RWPE2 (cell line): ENCODE results near the gene THUMPD1.
"Not testable (repeated sequence)": the region's sequence is repeated elsewhere in the genome, so short reads cannot be mapped to it uniquely, and the experiment has no call there.

ENCODE experiments used
- ATAC-seq: fragments of 200-7000 bp; cut with Tn5 transposase; 3 replicates; pipeline ENCODE4 v1.9.1; 2021; ENCODE audit warnings: low read depth
- DNase-seq: peaks from one replicate; pipeline ENCODE4 v3.0.0-alpha.2; 2020; ENCODE audit warnings: low spot score
- H3K27ac ChIP-seq: fragments of 450-650 bp; 2 replicates; pipeline ENCODE4 v1.5.1; 2017; ENCODE audit warnings: mild to moderate bottlenecking; ENCODE audit not compliant: poor library complexity, severe bottlenecking
- H3K27me3 ChIP-seq: fragments of 250-450 bp; sonication (Bioruptor Pico); 2 replicates; pipeline ENCODE4 v1.5.1; 2021; ENCODE audit warnings: mild to moderate bottlenecking, moderate library complexity; ENCODE audit not compliant: insufficient read depth, poor library complexity, severe bottlenecking
- H3K36me3 ChIP-seq: fragments of 250-450 bp; sonication (Bioruptor Pico); 2 replicates; pipeline ENCODE4 v1.5.1; 2020; ENCODE audit warnings: low read depth, mild to moderate bottlenecking, moderate library complexity
- H3K4me1 ChIP-seq: fragments of 250-450 bp; sonication (Bioruptor Pico); 2 replicates; pipeline ENCODE4 v1.5.1; 2021; ENCODE audit warnings: mild to moderate bottlenecking, moderate library complexity; ENCODE audit not compliant: insufficient read depth, poor library complexity, severe bottlenecking
- H3K4me3 ChIP-seq: fragments of 250-450 bp; sonication (Bioruptor Pico); 2 replicates; pipeline ENCODE4 v1.5.1; 2021; ENCODE audit warnings: mild to moderate bottlenecking, moderate library complexity; ENCODE audit not compliant: severe bottlenecking
- H3K9me3 ChIP-seq: fragments of 250-450 bp; sonication (Bioruptor Pico); 2 replicates; pipeline ENCODE4 v1.5.1; 2021; ENCODE audit warnings: mild to moderate bottlenecking, moderate library complexity; ENCODE audit not compliant: severe bottlenecking
- TF ChIP-seq, protein P1 (sequence below): fragments of 450-650 bp; IDR thresholded peaks from one replicate; pipeline ENCODE4 v1.5.1; 2017; ENCODE audit warnings: mild to moderate bottlenecking, moderate library complexity; ENCODE audit not compliant: poor library complexity, severe bottlenecking

THUMPD1 gene

DNA sequence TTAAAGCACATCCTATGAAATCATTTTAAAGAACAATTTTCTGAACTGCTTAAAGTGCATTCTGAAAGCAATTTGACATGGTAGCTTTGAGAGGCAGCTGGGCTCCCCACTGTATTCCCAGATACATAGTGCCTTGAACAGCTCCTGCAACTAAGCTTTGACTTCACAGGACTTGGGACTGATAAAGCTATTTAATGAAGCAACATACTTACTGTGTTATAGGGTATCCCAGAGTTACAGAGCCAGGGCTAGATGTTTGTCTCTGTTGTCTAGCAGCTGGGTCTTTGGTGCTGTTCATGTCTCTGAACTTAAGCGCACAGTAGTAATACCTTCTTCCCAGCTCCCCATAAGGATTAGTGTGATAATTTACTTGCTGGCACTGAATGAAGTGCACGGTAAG is 45.0 kb downstream of the THUMPD1 start:
- Histone ChIP-seq H3K27me3 (no peaks in the 10 kb centered on the region), H3K27ac (no peak overlapping the region), H3K4me1 (no peaks in the 10 kb centered on the region), H3K9me3 (no peaks in the 10 kb centered on the region), H3K36me3 (no peaks in the 10 kb centered on the region), H3K4me3 (no peak overlapping the region)
- ATAC-seq = no peak
- no peak for DNase-seq
- TF ChIP-seq, protein P1, sequence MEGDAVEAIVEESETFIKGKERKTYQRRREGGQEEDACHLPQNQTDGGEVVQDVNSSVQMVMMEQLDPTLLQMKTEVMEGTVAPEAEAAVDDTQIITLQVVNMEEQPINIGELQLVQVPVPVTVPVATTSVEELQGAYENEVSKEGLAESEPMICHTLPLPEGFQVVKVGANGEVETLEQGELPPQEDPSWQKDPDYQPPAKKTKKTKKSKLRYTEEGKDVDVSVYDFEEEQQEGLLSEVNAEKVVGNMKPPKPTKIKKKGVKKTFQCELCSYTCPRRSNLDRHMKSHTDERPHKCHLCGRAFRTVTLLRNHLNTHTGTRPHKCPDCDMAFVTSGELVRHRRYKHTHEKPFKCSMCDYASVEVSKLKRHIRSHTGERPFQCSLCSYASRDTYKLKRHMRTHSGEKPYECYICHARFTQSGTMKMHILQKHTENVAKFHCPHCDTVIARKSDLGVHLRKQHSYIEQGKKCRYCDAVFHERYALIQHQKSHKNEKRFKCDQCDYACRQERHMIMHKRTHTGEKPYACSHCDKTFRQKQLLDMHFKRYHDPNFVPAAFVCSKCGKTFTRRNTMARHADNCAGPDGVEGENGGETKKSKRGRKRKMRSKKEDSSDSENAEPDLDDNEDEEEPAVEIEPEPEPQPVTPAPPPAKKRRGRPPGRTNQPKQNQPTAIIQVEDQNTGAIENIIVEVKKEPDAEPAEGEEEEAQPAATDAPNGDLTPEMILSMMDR = no peak

DNA sequence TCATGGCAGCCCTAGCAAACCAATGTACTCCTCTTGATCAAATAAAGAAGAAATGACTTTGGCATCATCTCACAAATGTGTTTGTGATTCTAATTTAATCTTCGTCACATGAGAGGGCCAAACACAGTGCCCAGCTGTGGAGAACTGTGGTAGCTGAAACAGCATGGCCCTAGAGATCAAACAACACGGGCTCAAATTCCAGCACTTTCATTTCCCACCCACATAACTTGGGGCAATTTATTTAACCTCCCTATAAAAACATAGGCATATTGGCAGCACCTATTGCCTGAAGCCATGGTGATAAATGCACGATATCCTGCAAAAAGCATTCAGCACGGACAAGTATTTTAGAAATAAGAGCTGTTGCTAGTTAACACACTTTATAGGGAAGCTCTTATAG is 46.6 kb downstream of the THUMPD1 start:
- Histone ChIP-seq H3K27me3 (no peaks in the 10 kb centered on the region), H3K9me3 (peaks cover 2% of the 10 kb centered on the region), H3K4me1 (no peaks in the 10 kb centered on the region), H3K4me3 (no peak overlapping the region), H3K36me3 (no peaks in the 10 kb centered on the region), H3K27ac (no peak overlapping the region)
- no peak for DNase-seq
- TF ChIP-seq, protein P1 = no peak
- no peak for ATAC-seq

DNA sequence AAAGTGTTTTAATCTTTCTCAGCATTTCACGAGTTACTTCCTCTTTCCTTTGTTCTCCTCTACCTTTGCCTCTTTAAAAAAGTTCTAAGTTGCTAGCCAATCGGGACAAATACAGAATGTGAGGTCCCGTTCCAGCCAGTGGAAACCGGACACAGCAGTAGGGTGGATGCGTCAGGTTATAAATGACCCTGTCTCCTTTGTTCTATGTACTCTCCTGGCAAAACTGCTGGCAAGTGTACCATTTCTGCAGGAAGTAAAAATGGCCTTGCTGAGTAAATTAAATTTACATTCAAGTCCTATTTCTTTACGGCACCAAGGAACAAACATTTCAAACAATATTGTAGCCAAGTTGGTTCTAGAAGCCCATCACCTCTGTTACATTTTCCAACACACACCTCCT is 47.5 kb downstream of the THUMPD1 start:
- ATAC-seq, H3K27ac ChIP-seq: not testable (repeated sequence)

DNA sequence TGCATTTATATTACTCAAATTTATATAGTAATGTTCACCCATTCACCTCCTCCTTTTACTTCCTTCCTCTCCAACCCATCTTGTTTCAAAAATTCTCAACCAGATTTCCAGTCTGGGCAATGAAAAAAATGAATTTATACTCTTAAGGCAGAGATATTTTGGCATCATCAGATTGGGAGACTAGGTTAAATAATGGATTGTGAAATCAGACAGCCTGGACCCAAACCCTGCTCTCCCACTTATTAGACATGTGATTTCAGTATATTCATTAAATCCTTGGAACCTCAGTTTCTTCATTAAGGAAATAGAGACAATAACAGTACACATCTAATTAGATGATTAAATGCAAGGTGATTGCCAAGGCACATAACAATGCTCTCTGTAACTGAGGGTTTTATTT is 52.0 kb downstream of the THUMPD1 start:
- Histone ChIP-seq H3K36me3 (no peaks in the 10 kb centered on the region), H3K27ac (no peak overlapping the region), H3K9me3 (peaks cover 2% of the 10 kb centered on the region), H3K4me3 (no peak overlapping the region), H3K4me1 (no peaks in the 10 kb centered on the region), H3K27me3 (no peaks in the 10 kb centered on the region)
- no peak for ATAC-seq
- no peak for DNase-seq
- TF ChIP-seq, protein P1 = no peak

More for the DNA sequence above, 47.5 kb downstream of the THUMPD1 start:
- H3K4me1 ChIP-seq, H3K4me3 ChIP-seq, H3K9me3 ChIP-seq, DNase-seq, H3K36me3 ChIP-seq, H3K27me3 ChIP-seq: not testable (repeated sequence)

DNA sequence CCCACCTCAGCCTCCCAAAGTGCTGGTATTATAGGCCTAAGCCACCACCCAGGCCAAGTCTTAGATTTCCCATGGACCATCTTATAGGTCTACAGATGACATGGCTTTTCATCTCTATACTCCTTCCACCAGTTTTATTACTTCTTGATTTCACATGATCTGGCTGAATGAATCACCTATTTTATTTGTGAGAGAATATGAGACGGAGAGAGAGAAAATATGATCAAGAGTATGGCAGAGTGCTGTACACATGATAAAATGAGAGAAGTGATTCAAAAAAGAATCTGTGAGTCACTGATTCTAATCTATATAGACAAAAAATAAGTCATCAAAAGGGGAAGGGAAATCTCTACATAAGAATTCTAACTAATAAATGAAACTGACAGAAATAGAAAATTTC is 57.8 kb downstream of the THUMPD1 start:
- no peak for ATAC-seq

More for the DNA sequence above, 57.8 kb downstream of the THUMPD1 start:
- H3K9me3 ChIP-seq = no peaks in the 10 kb centered on the region
- DNase-seq = no peak
- no peaks in the 10 kb centered on the region for H3K4me1 ChIP-seq
- H3K27me3 ChIP-seq = no peaks in the 10 kb centered on the region
- no peak overlapping the region for H3K27ac ChIP-seq
- H3K36me3 ChIP-seq = no peaks in the 10 kb centered on the region
- TF ChIP-seq, protein P1 = no peak
- no peak overlapping the region for H3K4me3 ChIP-seq
